GM21737 (cell line): ENCODE results near the gene CTSZ.
"Not testable (repeated sequence)": the region's sequence is repeated elsewhere in the genome, so short reads cannot be mapped to it uniquely, and the experiment has no call there.

Experiments
- ATAC-seq: cut with Tn5 transposase; IDR thresholded peaks from one replicate; pipeline ENCODE4 v1.9.1; 2021; ENCODE audit warnings: mild to moderate bottlenecking, moderate library complexity; ENCODE audit not compliant: unreplicated experiment

Gene CTSZ

DNA sequence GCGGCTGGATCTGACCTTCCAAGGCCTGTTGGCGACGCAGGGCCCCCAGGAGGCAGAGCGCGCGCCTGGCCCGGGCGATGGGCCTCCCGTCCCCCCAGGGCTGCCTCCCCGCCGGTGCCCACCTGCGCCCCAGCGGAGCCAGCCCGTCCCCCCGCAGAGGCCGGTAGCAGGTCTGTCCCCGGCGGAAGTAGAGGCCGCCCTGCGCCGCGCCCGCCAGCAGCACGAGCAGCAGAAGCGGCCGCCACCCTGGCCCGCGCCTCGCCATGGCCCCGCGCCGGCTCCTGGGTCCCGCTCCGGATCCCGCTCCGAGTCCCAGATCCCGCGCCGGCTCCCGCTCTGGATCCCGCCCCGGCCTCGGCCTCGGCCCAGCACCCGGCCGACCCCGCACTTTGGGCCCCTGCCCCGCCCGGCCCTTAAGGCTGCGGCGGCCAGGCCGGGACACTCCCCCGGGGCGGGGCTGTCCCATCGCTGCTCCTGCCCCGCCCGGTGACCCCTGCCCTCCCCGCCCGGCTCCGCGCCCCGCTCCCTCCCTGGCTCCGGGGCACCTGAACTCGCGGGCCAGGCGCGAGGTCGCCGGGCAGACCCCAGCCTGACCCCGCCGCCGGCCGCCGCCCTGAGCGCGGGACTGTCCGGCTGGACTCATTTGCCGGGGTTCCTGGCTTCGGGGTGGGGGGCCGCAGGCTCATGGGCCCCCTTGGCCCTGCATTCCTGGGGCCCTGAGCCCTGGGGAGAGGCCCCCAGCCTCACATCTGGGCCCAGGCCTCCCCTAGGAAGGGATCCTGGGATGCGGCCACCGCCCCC, at the start of gene CTSZ:
CTSZ (minus strand) TSS at position 391 of the 801 bp plus-strand sequence; CDS start at position 265, 126 bp downstream.
- ATAC-seq: no peak

DNA sequence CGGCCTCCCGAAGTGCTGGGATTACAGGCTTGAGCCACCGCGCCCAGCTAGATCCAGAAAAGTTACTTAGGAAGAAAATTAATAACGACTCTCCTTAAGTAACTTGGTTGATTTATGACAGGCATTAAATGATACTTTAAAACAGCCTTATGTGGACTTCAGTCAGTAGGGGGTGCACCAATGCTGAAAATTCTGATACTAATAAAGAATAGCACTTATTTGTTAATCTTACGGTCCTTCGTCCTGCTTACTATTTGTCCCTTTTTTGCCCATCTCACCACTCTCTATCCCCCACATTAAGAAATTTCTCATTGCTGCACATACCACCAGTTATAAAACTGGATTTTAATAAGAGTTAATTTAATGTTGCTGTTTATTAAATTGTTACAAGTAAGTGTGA, 48.2 kb upstream of the CTSZ start:
- ATAC-seq: no peak

DNA sequence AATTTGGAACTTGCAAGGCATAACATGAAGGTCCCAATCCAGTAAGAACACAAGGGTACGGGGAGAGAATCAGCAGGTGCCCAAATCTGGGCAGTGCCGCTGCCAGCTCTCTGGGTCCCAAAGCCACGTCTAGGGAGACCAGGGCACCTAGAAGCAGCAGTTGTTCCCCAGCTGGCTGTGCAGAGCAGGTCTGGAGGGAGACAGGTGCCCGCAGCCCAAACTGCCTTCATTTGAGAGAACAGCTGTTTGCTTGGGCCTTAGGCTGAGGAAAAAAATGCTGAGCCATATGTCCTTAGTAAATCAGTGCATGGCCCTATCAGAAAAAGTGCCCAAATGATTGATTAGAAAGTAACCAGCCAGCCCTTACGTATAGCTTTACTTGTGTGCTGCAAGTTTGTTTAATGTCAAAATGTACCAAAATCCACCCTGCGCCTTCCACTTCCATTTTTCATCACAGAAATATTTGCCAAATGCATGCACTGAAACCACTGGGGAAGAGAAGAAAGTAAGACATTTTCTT, 44.7 kb upstream of the CTSZ start:
- no peak for ATAC-seq

DNA sequence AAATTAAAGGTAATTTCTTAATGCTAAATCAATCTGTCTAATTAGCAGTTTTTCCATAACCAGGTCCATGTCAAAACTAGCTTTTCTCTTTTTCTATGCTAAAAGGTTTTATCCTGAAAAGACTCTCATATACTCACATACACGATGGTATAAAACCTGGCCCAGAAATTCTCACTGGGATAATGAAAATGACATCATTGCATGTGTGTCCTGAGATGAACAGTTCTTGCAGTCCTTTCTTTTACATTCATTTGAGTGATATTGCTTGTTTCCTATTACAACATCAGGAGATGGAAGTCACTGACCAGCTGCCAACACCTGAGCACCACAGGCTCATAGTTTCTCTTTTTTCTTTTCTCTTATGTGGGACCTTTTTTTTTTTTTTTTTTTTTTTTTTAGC, 43.4 kb upstream of the CTSZ start:
- no peak for ATAC-seq

DNA sequence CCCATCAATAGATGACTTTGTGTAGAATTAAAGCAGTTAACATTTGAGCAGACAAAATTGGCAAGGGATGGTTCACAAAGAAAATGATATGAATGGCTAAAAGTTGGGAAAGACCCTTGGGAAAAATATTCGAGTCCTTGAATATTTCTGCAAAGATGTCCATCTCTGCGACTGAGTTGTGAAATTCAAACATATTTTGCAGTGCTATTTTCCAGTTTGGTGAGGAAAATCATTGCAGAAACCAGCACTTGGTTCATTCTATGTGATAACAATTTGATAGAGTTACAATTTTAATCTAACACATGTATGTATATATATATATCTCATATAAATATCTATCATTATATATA, 41.6 kb upstream of the CTSZ start:
- no peak for ATAC-seq

DNA sequence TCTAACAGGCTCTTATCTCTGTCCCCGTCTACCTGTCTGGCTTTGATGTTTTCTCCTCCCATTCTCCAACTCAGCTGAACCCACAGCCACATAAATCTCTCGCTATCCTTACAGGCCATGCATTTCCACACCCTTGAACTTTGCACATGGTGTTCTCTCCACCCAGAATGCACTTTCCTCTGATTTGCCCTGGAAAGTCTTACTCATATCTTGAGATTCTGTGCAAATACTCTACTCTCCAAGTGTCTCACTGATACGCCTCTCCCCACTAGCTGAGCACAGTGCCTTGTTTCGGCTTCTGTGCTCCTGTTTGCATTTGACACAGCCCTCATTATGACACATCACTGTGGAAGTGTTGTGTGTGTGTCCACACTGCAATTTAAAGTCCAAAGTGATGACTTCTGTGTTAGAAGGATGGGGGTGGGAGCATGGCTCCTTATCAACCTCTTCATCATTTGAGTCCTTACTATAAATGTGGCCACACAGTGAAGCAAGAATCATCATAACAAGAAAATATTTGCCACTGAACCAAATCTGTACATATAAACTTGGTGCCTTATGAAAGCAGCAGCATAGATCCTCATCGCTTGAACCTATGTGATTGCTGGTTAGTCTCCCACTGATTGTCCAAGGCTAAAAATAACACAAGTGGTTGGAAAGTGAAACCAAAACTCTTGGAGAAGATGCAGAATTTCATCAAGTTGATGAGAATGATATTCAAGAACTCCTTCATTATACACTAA, 41.1 kb upstream of the CTSZ start:
- no peak for ATAC-seq

DNA sequence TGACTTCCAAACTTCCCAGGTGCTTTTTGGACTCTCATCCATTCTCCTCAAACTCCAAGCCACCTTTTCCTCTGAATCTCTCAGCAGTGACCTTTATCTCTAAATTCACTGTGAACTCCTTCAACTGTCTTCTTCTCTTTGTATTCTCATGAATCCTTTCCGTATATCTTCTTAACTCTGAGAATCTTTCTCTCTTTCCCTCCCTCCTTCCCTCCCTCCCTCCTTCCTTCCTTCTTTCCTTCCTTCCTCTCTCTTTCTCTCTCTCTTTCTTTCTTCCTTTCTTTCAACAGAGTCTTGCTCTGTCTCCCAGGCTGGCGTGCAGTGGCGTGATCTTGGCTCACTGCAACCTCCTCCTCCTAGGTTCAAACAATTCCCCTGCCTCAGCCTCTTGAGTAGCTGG, 39.8 kb upstream of the CTSZ start:
- no peak for ATAC-seq

DNA sequence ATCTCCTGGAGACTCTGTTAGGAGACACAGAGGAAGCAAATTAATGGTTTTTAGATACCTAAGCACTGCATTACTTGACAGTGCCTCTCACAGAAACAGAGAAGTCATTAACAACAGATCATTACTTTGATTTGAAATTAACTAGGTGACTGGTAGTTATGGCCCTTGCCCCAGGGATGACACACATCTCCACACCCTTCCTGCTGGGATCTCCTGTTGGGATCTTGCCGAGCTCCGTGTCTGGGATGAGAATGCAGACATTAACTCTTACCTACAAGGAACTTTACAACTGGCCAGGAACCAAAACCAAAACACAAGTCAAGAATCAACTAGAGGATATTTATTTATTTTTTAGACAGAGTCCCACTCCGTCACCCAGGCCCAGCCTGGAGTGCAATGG, 37.7 kb upstream of the CTSZ start:
- no peak for ATAC-seq

DNA sequence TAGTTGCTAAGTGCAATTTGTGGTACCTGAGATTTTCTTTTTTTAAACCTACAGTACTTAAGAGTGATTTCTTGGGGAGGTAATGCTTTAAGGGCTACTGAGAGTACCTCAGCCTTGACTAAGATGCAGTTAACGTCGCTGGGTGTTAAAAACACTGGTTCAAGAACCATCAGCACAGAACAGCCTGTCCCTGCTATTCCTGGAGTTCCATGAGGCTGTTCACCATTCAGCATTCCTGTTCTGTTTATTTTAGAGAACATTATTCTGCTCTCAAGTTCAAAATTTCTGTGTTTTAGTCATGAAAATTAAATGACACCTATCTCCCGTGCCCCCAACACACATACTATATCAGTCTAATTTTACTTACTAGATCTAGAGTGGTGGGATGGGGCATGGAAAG, 37.2 kb upstream of the CTSZ start:
- ATAC-seq: no peak

DNA sequence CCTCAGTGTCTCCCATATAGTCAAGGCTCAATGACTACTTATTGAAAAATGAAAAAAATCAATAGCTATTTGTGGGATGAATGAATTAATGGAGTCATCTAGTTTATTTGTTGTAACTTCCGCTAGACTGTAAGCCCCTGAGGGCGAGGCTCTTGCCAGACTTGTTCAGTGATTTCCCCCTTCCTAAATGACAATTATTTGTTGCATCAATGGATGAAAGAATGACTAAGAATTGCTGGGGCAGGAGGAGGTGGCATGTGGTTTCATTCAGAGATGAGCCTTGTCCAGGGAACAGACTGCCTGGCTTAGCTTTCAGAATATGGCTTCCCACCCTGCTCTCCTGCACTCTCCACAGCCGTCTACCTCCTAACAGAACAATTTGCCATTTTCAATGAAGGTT, 36.6 kb upstream of the CTSZ start:
- ATAC-seq: no peak

DNA sequence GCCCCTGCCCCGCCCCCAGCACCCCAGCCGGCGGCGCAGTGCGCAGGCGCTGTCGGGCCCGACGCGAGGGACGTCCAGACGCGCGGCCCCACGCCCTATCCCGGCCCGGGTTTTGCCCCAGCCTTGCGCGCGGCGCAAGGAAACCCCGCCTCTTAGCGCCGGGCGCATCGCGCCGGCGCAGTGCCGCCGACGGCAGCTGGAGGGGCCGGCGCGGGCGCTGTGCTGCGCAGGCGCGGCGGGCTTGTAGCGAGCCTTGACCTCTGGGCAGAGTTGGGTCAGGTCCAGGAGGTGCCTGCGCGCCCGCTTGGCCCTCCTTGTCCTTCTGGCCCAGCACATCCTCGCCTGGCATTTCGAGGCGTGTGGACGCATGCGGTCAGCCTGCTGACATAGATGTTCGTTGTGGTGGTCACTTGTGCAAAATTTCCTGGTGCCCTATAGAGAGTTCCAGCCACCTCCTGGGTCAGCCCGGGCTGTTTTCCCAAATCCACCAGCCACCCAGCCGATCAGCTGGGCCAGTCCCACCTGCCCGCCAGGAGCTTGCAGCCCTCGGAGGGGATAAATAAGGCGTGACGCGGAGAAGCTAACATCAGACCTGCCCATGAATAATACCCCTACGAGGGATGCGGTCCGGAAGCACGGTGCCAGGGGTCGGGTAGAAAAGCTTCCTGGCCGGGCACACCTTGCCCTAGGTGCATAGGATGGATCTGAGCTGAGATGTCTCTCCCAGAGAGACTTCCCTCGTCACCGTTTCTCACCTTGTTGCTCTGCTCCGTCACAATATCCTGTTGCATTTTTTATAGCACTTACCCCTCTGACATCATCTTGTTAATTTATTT, 36.0 kb upstream of the CTSZ start:
- peak; percentile 90 for ATAC-seq

DNA sequence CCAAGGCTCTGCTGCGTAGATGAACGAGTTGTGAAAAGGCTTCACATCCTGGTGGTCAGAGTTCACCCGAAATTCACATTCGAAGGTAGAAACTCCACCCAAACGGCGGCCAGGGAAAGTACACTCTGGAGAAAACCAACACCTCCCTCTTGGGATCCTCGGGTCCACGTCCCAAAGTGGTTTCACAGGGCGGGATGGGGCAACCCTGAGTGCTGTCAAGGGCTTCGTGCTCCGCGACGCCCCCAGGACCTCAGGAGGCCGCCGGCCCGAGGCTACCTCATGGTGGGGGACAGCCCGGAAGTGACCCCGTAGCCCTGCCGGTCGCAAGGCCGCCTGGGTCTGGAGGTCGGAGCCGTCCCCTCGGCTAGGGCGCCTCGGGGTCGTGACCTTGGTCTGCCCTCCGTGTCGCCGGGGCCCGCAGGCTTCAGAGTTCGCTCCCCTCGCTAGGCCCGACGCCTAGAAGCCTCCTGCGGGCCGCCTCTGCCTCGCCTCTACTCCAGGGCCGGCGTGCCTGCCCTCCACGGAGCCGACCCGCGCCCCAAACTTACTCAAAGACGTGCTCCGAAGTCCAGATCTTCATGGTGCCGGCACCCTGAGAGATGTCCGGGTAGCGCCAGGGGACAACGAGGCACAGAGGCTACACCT, 35.2 kb upstream of the CTSZ start, which contains the start of gene PRELID3B:
PRELID3B (minus strand) TSS at position 636 of the 645 bp plus-strand sequence; CDS start at position 580, 56 bp downstream.
- peak; percentile 24 for ATAC-seq

DNA sequence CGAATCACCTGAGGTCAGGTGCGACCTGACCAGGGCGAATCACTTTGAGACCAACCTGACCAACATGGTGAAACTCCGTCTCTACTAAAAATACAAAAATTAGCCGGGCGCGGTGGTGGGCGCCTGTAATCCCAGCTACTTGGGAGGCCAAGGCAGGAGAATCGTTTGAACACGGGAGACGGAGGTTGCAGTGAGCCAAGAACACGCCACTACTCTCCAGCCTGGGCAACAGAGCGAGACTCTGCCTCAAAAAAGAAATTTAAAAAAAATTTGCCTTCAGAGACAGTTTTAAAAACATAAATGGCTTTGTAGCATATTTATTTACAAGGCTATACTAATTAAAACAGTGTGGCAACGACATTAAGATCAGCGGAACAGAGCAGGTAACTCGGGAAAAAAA, 34.4 kb upstream of the CTSZ start:
- ATAC-seq: not testable (repeated sequence)

DNA sequence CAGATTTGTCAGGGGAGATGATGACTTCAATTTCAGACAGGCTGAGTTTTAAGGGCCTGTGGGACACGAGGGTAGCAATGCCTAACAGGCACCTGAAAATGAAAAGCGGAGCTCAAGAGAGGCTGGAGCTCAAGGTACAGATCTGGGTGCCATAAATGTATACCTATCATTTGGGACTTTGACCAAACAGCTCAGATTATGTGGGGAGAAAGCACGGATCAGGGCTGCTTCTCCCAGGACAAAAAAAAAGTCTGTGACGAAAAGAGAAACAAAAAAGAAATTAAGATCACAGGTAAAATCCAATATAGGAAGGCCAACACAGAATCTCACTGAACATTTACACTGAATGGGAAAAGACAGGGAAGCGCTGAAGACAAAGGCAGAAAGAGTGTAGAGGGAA, 33.6 kb upstream of the CTSZ start:
- no peak for ATAC-seq

DNA sequence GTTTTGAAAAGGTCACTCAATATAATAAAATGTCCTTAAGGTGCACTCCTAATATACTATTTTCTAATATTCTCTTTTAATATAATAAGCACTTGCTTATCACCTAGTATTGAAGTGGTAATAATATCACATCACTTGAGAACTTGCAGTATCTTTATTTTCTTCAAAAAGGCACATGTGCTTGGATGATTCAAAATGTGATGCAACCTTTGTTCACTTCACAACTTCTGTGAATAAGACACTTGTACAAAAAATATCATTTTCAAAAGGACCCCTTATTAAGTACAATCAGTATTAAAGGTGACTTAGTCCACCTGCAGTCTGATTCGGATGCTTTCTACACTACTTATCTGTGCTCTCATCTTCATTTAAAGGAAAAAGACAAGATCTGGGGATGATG, 32.2 kb upstream of the CTSZ start:
- no peak for ATAC-seq

DNA sequence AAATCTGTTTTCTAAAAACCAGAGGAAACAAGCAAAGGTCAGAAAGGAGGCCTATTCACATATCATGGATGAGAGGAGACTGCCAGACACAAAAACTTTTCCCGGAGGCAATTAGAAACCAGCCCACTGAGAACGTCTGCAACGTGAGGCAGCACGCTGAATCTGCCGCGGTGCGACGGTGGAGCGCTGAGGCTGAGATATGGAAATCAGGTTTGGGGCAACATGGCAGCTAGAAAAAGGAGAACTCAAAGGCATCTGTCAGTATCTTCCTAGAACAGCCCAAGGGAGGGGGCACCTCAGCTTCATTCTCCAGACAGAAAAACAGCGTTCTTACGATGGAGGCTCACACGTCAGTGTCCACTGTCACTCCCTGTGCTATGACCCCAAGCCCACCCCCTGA, 30.3 kb upstream of the CTSZ start:
- ATAC-seq: no peak

DNA sequence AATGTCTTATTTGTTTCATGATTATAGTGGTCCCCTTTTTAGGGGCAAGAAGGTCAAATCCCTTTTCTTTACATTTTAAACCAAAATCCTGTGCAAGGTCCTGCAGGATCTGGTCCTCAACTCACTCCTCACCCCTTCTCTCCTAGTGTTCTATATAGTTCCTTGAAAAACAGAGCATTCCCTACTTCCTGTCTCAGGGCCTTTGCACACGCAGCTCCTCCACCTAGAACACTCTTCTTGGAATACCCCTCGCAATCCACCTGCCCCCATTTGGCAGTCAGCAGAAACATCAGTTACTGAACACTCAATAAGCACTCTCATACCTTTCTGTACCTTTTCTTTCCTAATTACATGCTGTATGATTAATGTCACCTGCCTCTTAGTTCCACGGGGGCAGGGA, 28.3 kb upstream of the CTSZ start:
- no peak for ATAC-seq

DNA sequence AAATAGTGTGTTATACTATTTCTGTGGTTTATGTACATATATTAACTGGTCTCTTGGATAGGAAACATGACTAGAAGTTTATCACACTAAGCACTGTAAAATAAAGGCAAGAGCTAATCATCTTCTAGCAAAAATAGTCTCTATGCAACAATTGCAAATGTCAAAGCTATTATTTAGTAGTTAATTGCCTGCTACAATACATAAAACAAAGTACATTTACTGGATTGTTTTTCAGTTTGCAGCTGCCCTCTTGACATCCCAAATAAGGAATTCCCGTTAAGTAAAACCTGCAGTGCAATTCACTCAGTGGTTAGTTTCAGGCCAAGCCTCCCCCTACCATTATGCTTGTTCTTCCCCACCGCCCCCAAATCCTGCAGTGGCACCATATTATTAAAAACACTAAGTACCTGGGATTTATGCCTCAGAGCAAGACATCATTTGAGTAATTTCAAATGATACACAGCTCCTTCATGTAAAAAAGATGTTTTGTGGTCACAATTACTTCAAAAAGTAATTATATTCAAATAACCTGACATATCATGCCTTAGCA, 26.6 kb upstream of the CTSZ start:
- no peak for ATAC-seq

DNA sequence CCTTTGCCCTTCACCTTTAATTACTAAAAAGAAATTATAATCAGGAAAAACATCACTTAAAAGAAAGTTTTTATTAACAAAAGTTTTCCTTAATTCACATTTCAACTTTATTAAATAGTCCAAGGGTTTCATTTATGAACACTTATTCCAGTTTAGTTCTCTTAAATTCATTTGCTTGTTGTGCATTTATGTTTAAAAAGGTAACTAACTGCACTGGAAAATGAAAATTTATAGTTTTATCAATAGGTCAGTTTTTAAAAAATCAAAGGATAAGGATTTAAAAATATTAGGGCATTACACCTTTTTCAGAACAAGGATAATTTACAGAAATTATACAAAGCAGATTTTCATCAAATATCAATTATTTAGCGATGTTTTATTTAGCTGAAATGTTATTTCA, 26.0 kb upstream of the CTSZ start:
- ATAC-seq: no peak

DNA sequence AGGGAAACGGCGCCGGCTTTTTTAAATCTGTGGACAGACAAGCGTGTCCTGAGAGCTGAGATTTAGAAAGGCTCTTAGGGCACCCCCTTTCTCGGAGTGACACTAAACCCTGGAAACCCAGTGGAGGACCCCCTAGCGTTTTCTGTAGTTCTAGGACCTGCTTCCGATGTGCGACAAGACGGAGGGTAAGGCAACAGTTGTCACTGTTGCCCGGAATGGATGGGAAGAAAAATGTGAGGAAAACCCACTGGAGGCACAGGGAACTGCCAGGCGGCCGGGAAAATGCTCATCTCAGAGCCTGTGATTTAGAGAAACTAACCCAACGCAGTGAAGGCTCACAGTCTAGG, 25.6 kb upstream of the CTSZ start:
- no peak for ATAC-seq
